ENCODE results near the gene CGNL1.
A peak's percentile ranks its signal among the peaks of the same experiment; 100 is the strongest.

The CGNL1 gene

GRCh38 chr15:57462381-57462780 lies 86.1 kb downstream of the CGNL1 start:
- peak; percentile 64 for FAIRE-seq

GRCh38 chr15:57463360-57463759 lies 87.1 kb downstream of the CGNL1 start:
- FAIRE-seq: no peak

- no peak for FAIRE-seq
Observed at GRCh38 chr15:57464480-57464879, 88.2 kb downstream of the CGNL1 start.

GRCh38 chr15:57468486-57468885 lies 92.2 kb downstream of the CGNL1 start:
- no peak for FAIRE-seq

- FAIRE-seq: no peak
Observed at GRCh38 chr15:57470543-57470942, 94.2 kb downstream of the CGNL1 start.

GRCh38 chr15:57472861-57473260 lies 96.6 kb downstream of the CGNL1 start:
- FAIRE-seq: no peak

GRCh38 chr15:57476533-57476975 lies 100.2 kb downstream of the CGNL1 start:
- FAIRE-seq: no peak

- no peak for FAIRE-seq
Observed at GRCh38 chr15:57477736-57478522, 101.6 kb downstream of the CGNL1 start.

- FAIRE-seq: no peak
Observed at GRCh38 chr15:57479005-57479404, 102.7 kb downstream of the CGNL1 start.

GRCh38 chr15:57481038-57481705 lies 104.9 kb downstream of the CGNL1 start:
- no peak for FAIRE-seq

GRCh38 chr15:57485869-57486268 lies 109.6 kb downstream of the CGNL1 start:
- no peak for FAIRE-seq

GRCh38 chr15:57486833-57487232 lies 110.5 kb downstream of the CGNL1 start:
- FAIRE-seq: no peak

GRCh38 chr15:57489122-57489521 lies 112.8 kb downstream of the CGNL1 start:
- no peak for FAIRE-seq

GRCh38 chr15:57493351-57493750 lies 117.0 kb downstream of the CGNL1 start:
- no peak for FAIRE-seq

- FAIRE-seq: no peak
Observed at GRCh38 chr15:57494581-57494980, 118.3 kb downstream of the CGNL1 start.

- FAIRE-seq: no peak
Observed at GRCh38 chr15:57495041-57495440, 118.7 kb downstream of the CGNL1 start.

GRCh38 chr15:57495554-57496165 lies 119.4 kb downstream of the CGNL1 start:
- no peak for FAIRE-seq

GRCh38 chr15:57496594-57496945 lies 120.3 kb downstream of the CGNL1 start:
- FAIRE-seq: no peak

- FAIRE-seq: no peak
Observed at GRCh38 chr15:57496946-57497869, 120.9 kb downstream of the CGNL1 start.

GRCh38 chr15:57500256-57500655 lies 124.0 kb downstream of the CGNL1 start:
- no peak for FAIRE-seq

- no peak for FAIRE-seq
Observed at GRCh38 chr15:57500979-57501576, 124.8 kb downstream of the CGNL1 start.

- no peak for FAIRE-seq
Observed at GRCh38 chr15:57502116-57502515, 125.8 kb downstream of the CGNL1 start.
